Stimulated activated naive CD8-positive, alpha-beta T cell treated with anti-CD3 and anti-CD28 coated beads, Interleukin-15, Interleukin-2, amounts not matched to agents 100 ng/mL and 50 ng/mL, for 24 hours (primary cell): Measurements from ENCODE around the gene CPXM2.

ENCODE experiments used
- H3K27ac Mint-ChIP-seq: one replicate; pipeline ENCODE4 v1.8.0; 2021; ENCODE audit warnings: mild to moderate bottlenecking, mixed read lengths
- H3K27me3 Mint-ChIP-seq: one replicate; pipeline ENCODE4 v1.8.0; 2021; ENCODE audit warnings: mixed read lengths
- H3K36me3 Mint-ChIP-seq: one replicate; pipeline ENCODE4 v1.8.0; 2021; ENCODE audit warnings: low read depth, mixed read lengths
- H3K4me1 Mint-ChIP-seq: one replicate; pipeline ENCODE4 v1.8.0; 2021; ENCODE audit warnings: low read depth, mixed read lengths
- H3K4me3 Mint-ChIP-seq: one replicate; pipeline ENCODE4 v1.8.0; 2021; ENCODE audit warnings: mild to moderate bottlenecking, mixed read lengths
- H3K9me3 Mint-ChIP-seq: one replicate; pipeline ENCODE4 v1.8.0; 2021; ENCODE audit warnings: mixed read lengths

The CPXM2 gene

DNA sequence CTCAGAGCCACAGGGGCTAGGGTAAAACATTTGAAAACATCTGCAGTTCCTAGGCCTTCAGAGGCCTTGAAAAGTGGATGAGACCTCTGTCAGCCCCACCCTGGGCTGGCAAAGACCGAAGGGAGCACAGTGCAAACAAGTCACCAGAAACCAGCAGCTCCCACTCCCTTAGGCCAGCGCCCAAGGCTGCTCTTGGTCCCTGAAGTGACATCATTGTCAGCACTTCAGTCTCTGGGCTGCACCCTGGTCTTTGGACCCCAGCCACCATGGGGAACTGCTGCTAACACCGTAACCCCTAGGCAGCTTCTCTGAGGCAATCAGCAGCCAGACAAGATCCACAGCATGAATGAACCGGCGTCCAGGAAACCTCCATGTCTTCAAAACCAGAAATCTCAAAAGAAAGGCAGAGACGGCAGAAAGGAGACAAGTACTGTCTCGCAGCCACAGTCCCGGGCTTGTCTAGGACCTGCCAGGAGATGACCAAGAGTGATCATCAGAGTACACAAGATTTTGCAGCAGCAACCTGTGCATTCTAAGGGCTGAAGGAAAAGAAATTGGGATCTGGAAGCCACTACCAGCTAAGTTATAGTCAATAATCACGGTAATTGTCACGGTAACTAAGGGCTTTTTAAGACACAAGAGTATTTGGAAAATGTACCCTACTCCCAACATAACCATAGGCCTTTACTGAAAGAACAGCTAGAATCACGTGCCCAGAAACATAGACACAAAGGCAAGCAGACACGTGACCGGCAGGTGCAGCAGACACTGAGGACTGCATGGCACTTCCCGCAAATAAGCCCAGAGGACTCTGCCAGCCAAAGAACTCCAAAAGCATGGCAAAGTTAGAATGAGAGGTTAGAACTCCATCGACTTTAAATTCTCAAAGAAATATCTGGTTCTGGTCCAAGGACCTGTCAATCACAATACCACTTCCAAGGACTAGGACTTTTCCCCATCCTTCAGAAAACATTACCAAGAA is 23.3 kb downstream of the CPXM2 start:
- H3K27me3 Mint-ChIP-seq, result peaks cover 11% of the 10 kb centered on the region
- peaks cover 1% of the 10 kb centered on the region for H3K9me3 Mint-ChIP-seq
- H3K27ac Mint-ChIP-seq, result no peak overlapping the region
- no peaks in the 10 kb centered on the region for H3K4me1 Mint-ChIP-seq
- H3K36me3 Mint-ChIP-seq, result no peaks in the 10 kb centered on the region
- H3K4me3 Mint-ChIP-seq, result no peak overlapping the region

GRCh38 chr10:123865880-123866279 is 25.7 kb downstream of the CPXM2 start:
- H3K4me3 Mint-ChIP-seq, result no peak overlapping the region
- peaks cover 11% of the 10 kb centered on the region for H3K27me3 Mint-ChIP-seq
- H3K9me3 Mint-ChIP-seq, result no peaks in the 10 kb centered on the region
- H3K36me3 Mint-ChIP-seq, result no peaks in the 10 kb centered on the region
- H3K27ac Mint-ChIP-seq, result no peak overlapping the region
- H3K4me1 Mint-ChIP-seq, result no peaks in the 10 kb centered on the region

DNA sequence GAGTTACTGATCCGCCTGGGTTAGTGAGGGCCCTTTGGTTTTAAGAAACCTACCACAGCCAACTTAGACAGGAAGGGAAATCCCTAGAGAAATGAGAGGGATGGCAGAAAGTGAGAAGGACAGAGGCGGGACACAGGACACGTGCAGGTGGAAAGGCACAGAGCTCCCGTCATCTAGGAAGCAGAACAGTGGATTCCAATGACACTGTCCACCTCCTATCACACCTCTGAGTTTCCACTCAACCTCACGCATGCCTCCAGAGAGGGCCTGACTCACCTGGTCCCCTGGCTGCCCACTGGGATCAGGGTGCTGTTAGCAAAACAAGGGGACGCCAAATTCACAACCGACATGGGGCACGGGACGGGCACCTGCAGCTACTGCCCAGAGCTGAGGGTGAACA is 26.3 kb downstream of the CPXM2 start:
- Mint-ChIP-seq H3K9me3 (no peaks in the 10 kb centered on the region), H3K36me3 (no peaks in the 10 kb centered on the region), H3K27ac (no peak overlapping the region), H3K4me1 (no peaks in the 10 kb centered on the region), H3K27me3 (peaks cover 11% of the 10 kb centered on the region), H3K4me3 (no peak overlapping the region)

- Mint-ChIP-seq H3K4me3 (no peak overlapping the region), H3K27ac (no peak overlapping the region), H3K27me3 (peaks cover 11% of the 10 kb centered on the region), H3K4me1 (no peaks in the 10 kb centered on the region), H3K9me3 (no peaks in the 10 kb centered on the region), H3K36me3 (no peaks in the 10 kb centered on the region)
Observed at GRCh38 chr10:123864923-123865322, 26.7 kb downstream of the CPXM2 start.

DNA sequence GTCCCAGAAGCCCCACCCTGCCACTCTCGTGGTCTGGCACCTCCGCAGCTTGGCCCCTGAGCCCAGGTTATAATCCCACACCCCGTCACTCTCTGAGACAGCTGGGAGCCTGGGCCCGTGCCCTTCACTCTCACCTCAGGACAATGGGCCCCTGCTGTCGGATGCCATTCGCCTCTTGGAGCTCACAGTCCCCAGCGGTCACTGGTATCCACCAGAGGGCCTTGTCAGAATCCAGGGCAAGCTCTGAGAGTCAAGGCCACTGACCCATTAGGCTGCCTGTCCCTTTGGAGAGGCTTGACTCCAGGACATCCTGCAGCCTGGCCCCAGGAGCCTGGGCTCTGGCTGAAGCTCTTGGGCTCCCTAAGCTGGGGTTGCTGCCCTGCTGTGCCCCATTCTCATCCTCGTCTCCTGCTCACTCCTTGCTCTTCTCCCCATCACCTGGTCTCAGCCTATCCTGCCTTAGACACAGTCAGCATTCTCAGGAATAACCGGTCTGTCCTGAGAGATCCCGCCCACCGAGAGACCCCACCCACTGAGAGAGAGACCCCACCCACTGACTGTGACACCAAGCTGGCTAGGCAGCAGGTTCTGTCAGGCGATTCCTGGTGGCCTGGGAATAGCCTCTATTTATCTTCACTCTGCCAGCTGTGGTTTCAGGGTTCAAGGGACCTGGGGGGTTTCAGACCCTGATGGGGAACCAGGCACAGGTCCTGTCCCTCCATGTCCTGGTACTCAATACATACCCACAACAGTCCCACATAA is 27.7 kb downstream of the CPXM2 start:
- Mint-ChIP-seq H3K4me1 (no peaks in the 10 kb centered on the region), H3K4me3 (no peak overlapping the region), H3K27me3 (peaks cover 7% of the 10 kb centered on the region), H3K27ac (no peak overlapping the region), H3K9me3 (no peaks in the 10 kb centered on the region), H3K36me3 (no peaks in the 10 kb centered on the region)

DNA sequence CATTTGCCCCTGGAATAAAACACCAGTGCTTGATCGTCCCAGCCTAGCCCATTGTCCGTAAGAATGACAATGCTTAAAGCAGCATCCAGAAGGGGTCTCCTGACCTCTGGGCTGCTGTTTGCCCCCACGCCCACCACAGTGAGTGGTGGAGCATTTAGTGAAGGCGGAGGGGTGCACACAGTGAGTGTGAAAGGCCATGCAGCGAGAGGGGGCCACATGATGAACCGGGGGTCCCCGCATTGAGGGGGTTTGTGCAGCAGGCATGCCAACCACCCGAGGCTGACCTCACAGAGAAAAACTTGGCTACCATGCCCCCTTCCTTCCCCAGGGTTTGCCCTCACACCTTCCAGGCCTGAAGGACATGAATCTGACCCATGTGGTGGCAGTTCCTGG is 28.4 kb downstream of the CPXM2 start:
- H3K27me3 Mint-ChIP-seq, result peaks cover 7% of the 10 kb centered on the region
- no peaks in the 10 kb centered on the region for H3K4me1 Mint-ChIP-seq
- no peak overlapping the region for H3K4me3 Mint-ChIP-seq
- H3K36me3 Mint-ChIP-seq, result no peaks in the 10 kb centered on the region
- no peak overlapping the region for H3K27ac Mint-ChIP-seq
- H3K9me3 Mint-ChIP-seq, result no peaks in the 10 kb centered on the region

DNA sequence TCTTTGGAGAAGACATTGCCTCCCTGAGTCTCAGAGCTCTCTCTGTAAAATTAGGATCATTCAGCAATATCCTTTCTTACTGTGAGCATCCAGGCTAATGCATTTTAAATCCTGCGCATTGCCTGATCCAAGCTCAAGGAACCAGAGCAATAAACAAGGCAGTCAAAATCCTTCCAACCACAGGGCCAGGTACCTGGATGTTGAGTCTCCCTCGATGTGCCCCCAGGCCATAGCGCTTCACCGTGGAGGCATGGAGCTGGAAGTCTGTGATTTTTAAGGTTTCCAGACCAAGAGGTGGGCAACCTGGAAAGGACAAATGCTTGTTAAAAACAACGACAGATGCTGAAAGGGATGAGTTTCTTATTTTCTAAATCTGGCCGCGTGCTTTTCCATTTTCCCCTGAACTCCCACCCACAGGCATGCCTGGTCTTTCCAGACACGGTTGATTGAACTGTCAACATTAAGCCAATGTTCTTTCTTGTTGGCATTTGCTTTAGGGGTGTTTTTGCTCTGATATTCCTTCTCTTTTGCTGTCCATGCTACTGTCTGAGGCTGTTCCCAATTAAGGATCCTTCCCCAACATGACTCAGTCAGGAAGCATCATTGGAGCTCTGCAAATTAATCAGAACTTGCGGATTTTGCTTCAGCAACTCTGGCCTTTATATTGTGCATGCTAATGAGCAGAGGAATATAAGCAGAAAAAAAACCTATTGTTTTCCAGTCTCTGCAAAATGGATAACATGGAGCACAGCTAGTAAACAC is 29.0 kb downstream of the CPXM2 start:
- Mint-ChIP-seq H3K4me3 (no peak overlapping the region), H3K36me3 (no peaks in the 10 kb centered on the region), H3K4me1 (no peaks in the 10 kb centered on the region), H3K27me3 (peaks cover 7% of the 10 kb centered on the region), H3K27ac (no peak overlapping the region), H3K9me3 (no peaks in the 10 kb centered on the region)

DNA sequence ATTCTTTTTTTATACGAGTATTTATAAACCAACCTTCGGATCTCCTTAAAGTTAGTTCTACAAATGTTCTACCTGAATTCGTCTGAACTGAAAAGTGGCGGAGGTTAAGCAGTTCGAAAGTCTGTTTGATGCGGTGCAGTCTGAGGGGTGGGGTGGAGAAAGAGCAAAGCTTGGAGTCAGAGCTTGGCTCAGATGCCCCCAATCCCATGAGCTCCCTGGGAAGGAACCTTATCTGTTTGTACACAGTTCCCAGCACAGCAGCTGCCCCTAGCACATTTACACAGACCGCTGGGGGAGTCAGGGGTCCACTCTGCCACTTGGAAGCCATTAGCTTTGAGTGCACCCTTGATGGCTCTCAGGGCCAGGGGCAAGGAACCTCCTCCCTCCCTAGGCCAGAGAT is 30.8 kb downstream of the CPXM2 start:
- Mint-ChIP-seq H3K4me1 (no peaks in the 10 kb centered on the region), H3K4me3 (no peak overlapping the region), H3K27ac (no peak overlapping the region), H3K27me3 (no peaks in the 10 kb centered on the region), H3K9me3 (no peaks in the 10 kb centered on the region), H3K36me3 (no peaks in the 10 kb centered on the region)

DNA sequence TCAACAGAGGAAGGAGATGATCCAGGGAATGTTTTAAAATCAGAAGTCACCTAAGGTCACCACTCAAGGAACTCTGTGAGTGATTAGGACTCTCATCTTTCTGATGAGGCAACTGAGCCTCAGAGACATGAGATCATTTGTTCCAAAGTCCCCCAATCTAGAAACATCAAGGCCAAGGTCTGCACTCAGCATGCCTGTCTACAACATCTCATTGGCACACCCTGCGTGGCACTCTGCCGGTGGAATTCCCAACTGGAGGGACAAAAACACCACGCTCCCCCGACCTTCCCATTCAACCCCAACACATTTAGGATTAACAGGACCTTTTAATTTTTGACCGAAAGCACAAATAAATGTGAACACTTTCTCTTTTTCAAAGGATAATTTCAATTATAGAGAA is 31.4 kb downstream of the CPXM2 start:
- Mint-ChIP-seq H3K36me3 (no peaks in the 10 kb centered on the region), H3K4me3 (no peak overlapping the region), H3K9me3 (no peaks in the 10 kb centered on the region), H3K27ac (no peak overlapping the region), H3K4me1 (no peaks in the 10 kb centered on the region), H3K27me3 (peaks cover 1% of the 10 kb centered on the region)

GRCh38 chr10:123859653-123860050 is 32.0 kb downstream of the CPXM2 start:
- no peak overlapping the region for H3K4me3 Mint-ChIP-seq
- H3K9me3 Mint-ChIP-seq, result no peaks in the 10 kb centered on the region
- peaks cover 4% of the 10 kb centered on the region for H3K27me3 Mint-ChIP-seq
- no peaks in the 10 kb centered on the region for H3K4me1 Mint-ChIP-seq
- H3K36me3 Mint-ChIP-seq, result no peaks in the 10 kb centered on the region
- no peak overlapping the region for H3K27ac Mint-ChIP-seq

- Mint-ChIP-seq H3K9me3 (no peaks in the 10 kb centered on the region), H3K36me3 (no peaks in the 10 kb centered on the region), H3K4me1 (no peaks in the 10 kb centered on the region), H3K4me3 (no peak overlapping the region), H3K27ac (no peak overlapping the region), H3K27me3 (peaks cover 4% of the 10 kb centered on the region)
Observed at GRCh38 chr10:123858907-123859652, 32.5 kb downstream of the CPXM2 start.

DNA sequence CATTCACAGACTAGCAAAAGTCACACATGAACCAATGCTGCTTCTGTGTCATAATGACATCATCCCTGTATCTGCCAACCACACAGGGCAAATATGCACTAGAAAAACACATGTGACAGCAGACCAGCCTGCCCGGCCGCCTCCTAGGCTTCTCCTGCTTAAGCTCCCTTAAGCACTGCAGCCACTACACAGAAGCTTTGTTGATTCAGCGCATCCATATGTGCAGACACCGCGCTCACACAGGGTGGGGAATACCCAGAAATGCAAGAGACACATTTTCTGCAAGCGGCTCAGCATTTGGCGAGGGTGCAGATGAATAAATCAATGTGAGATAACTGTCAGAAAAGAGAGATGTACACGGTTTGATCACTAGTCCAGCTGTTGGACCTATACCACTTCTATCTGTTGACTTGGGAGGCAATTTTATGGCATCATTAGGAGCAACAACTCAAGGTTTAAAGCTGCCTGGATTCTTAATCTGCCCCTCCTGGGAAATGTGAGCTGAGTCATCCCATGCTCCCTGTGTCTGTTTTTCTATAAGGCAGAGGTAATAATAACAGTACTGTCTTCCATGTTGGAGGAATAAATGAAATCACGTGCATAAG is 33.4 kb downstream of the CPXM2 start:
- H3K4me1 Mint-ChIP-seq, result no peaks in the 10 kb centered on the region
- H3K36me3 Mint-ChIP-seq, result no peaks in the 10 kb centered on the region
- no peak overlapping the region for H3K27ac Mint-ChIP-seq
- H3K4me3 Mint-ChIP-seq, result no peak overlapping the region
- peaks cover 4% of the 10 kb centered on the region for H3K27me3 Mint-ChIP-seq
- H3K9me3 Mint-ChIP-seq, result no peaks in the 10 kb centered on the region

- Mint-ChIP-seq H3K4me1 (no peaks in the 10 kb centered on the region), H3K4me3 (no peak overlapping the region), H3K27ac (no peak overlapping the region), H3K27me3 (peaks cover 4% of the 10 kb centered on the region), H3K9me3 (no peaks in the 10 kb centered on the region), H3K36me3 (no peaks in the 10 kb centered on the region)
Observed at GRCh38 chr10:123857616-123858015, 34.0 kb downstream of the CPXM2 start.
